ENCODE data around the gene BICD2. TPM values are rescaled to one million over a fixed set of nuclear protein-coding genes. Genes with fewer than 3 reads are reported as not detected.

The BICD2 gene
- total and polyA plus RNA-seq, 9 of the 15 experiments (the other 6 are each of a cell fraction or from before 2014, with no cell fraction given) = 3.6 to 23.4 (median 11.8) TPM

GRCh38 chr9:92762196-92762595 is 2.4 kb downstream of the BICD2 start:
- H3K36me3 ChIP-seq (ENCODE audit: control insufficient read depth, insufficient read depth, low read length) = no peaks in the 10 kb centered on the region
- no peak overlapping the region for H3K27ac ChIP-seq (ENCODE audit: extremely low read depth, low read depth, low read length)
- DNase-seq (ENCODE audit: extremely low read depth in 1 of 4, low spot score in 3 of 4) = no peak
- ChIA-PET POLR2A (interaction anchor here (0.9 to 1.5 kb wide), 2 partner anchors 9 to 10 kb away, joined by 3 to 8 read pairs; no protein-coding TSS in a partner anchor), CTCF (ENCODE audit: low intra/inter-chr PET ratio) (no interaction called here)
- peak overlapping the region; percentile 97; the same call in 1 of the 2 replicates for H3K4me3 ChIP-seq
- H2AFZ ChIP-seq (ENCODE audit: low read depth, low read length) = no peak overlapping the region
- H3K4me2 ChIP-seq (ENCODE audit: insufficient read depth, low read length) = peak overlapping the region; percentile 87
- H4K20me1 ChIP-seq (replicated peaks; ENCODE audit: control insufficient read depth, insufficient read depth, low read length) = peaks cover 34% of the 10 kb centered on the region
- peaks cover 32 to 36% of the 10 kb centered on the region in 2 experiments for H3K4me1 ChIP-seq (replicated peaks in 1 of 2; ENCODE audit: control insufficient read depth in 2 of 2, insufficient read depth in 2 of 2, low read length in 2 of 2)
- H3K9ac ChIP-seq (ENCODE audit: insufficient read depth in 1 of 2, low read depth in 2 of 2, low read length in 2 of 2) = peak overlapping the region; percentile 3 to 98; a peak in 2 of 4 replicates
- no peak for FAIRE-seq
- H3K79me2 ChIP-seq (ENCODE audit: control insufficient read depth, insufficient read depth, low read length) = peaks cover 63% of the 10 kb centered on the region
- H3K9me3 ChIP-seq (replicated peaks; ENCODE audit: control insufficient read depth, insufficient read depth, low read depth, low read length) = no peaks in the 10 kb centered on the region
- whole genome bisulfite sequencing (ENCODE audit: insufficient coverage, low coverage, missing lambda C conversion rate) = 28% methylated on average over 4 of the region's 4 CpGs
- peaks cover 9% of the 10 kb centered on the region for H3K9me1 ChIP-seq (ENCODE audit: control insufficient read depth, insufficient read depth, low read length)
- BruUV-seq (replicated peaks) = no TSS peak
- in situ Hi-C loops (cut with MboI) (no loop called here), intact Hi-C loops (cut with micrococcal nuclease) (no loop called here)
- ATAC-seq = no peak
- no peaks in the 10 kb centered on the region for H3K27me3 ChIP-seq (ENCODE audit: control insufficient read depth in 2 of 2, insufficient read depth in 2 of 2, low read length in 2 of 2)
- TF ChIP-seq RNF219 (CRISPR knock-in tag; IDR thresholded peaks at IDR 0.05) (no peak), ZNF165 (CRISPR knock-in tag; IDR thresholded peaks at IDR 0.05; ENCODE audit: borderline replicate concordance) (no peak), RBM39 (optimal IDR thresholded peaks at IDR 0.05; ENCODE audit: low read depth, low read length) (no peak), THAP7 (CRISPR knock-in tag; IDR thresholded peaks at IDR 0.05) (no peak), CEBPB (tag; IDR thresholded peaks at IDR 0.05) (no peak), PURB (CRISPR knock-in tag; IDR thresholded peaks at IDR 0.05; ENCODE audit: low read depth) (no peak), E2F3 (CRISPR knock-in tag; IDR thresholded peaks at IDR 0.05) (no peak), GTF2B (IDR thresholded peaks at IDR 0.05; ENCODE audit: extremely low read depth, insufficient read length) (no peak), ZNF12 (CRISPR knock-in tag; IDR thresholded peaks at IDR 0.05) (no peak), FOXP4 (CRISPR knock-in tag; IDR thresholded peaks at IDR 0.05; ENCODE audit: borderline replicate concordance) (no peak), ZBTB12 (CRISPR knock-in tag; IDR thresholded peaks at IDR 0.05) (no peak), STAT5A (IDR thresholded peaks at IDR 0.05; ENCODE audit: borderline replicate concordance, low read length) (no peak), RBM15 (IDR thresholded peaks at IDR 0.05; ENCODE audit: insufficient read depth, low read length) (no peak), FOXK2 (conservative IDR thresholded peaks at IDR 0.05 in 1 of 2, IDR thresholded peaks at IDR 0.05 in 1 of 2; ENCODE audit: low read depth in 2 of 2) (no peak), USF2 (CRISPR knock-in tag; IDR thresholded peaks at IDR 0.05) (no peak)
